ENCODE results near the gene FGD2.

DNA sequence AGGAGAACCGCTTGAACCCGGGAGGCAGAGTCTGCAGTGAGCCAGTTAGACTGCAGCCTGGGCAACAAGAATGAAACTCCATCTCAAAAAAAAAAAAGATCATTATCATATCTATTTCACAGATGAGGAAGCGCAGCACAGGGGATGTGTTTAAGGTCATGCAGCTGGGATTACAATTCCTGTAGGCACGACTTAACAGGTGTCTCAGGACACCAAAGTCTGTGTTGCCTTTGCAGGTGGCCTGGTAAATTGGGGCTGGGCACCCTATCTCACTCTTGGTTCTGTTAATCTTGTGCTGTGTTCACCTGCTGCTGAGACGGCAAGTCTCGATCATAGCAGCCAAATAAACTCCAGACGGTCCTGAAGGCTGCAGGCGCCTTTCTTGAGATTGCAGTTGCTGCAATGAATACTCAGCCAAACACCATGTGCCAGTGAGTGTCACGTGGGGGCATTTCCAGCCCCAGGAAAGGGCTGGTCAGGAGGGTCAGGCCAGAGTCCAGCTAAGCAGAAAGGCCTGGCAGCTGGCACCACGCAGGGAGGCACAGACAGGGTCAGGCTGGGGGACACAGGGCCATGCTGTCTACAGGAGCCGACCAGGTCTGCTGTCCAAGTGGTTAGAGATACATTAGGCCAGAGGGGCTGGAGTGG is 55.8 kb downstream of the FGD2 start:
- no peak for TF ChIP-seq CTCF (IDR thresholded peaks at IDR 0.05)
- peak in 1 of 2 donors; percentile 31 for TF ChIP-seq POLR2A (IDR thresholded peaks at IDR 0.05)
